Testis (tissue), 2 donors: ENCODE results near the gene SND1.

Source experiments
- POLR2A ChIP-seq: fragments of 450-650 bp; IDR thresholded peaks from one replicate; pipeline ENCODE4 v1.6.1; 2017; ENCODE audit warnings: antibody characterized with exemption, mild to moderate bottlenecking, moderate library complexity
- TF ChIP-seq, protein P1 (sequence below), 3 experiments: fragments of 450-650 bp in 2 of 3; fragments of 200-600 bp in 1 of 3; sonication (generic) in 1 of 3; IDR thresholded peaks; one replicate each; pipeline ENCODE4 v1.5.1; 2016 to 2019; ENCODE audit warnings: antibody characterized with exemption in 3 of 3, mild to moderate bottlenecking in 2 of 3, moderate library complexity in 1 of 3

GRCh38 chr7:128136215-128136597 is 484.2 kb downstream of the SND1 start:
- TF ChIP-seq POLR2A = no peak
- TF ChIP-seq, protein P1, sequence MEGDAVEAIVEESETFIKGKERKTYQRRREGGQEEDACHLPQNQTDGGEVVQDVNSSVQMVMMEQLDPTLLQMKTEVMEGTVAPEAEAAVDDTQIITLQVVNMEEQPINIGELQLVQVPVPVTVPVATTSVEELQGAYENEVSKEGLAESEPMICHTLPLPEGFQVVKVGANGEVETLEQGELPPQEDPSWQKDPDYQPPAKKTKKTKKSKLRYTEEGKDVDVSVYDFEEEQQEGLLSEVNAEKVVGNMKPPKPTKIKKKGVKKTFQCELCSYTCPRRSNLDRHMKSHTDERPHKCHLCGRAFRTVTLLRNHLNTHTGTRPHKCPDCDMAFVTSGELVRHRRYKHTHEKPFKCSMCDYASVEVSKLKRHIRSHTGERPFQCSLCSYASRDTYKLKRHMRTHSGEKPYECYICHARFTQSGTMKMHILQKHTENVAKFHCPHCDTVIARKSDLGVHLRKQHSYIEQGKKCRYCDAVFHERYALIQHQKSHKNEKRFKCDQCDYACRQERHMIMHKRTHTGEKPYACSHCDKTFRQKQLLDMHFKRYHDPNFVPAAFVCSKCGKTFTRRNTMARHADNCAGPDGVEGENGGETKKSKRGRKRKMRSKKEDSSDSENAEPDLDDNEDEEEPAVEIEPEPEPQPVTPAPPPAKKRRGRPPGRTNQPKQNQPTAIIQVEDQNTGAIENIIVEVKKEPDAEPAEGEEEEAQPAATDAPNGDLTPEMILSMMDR (IDR thresholded peaks at IDR 0.05) = no peak
